SK-N-SH (cell line): ENCODE results near the gene ZNF891. TPM values are rescaled to one million over a fixed set of nuclear protein-coding genes. Genes with fewer than 3 reads are reported as not detected.

Experiments
- CTCF ChIA-PET: fragments of 300-600, 350-600 bp; formaldehyde crosslinking; extraction: SDS; loops from one replicate; lab custom pipeline; 2021; lab: Yijun Ruan, JAX
- POLR2A ChIA-PET: fragments of 350-600 bp; sonication (Branson Sonifier 250); formaldehyde crosslinking; extraction: SDS; loops from one replicate; lab custom pipeline; 2020; ENCODE audit warnings: antibody characterized with exemption, inconsistent platforms; lab: Yijun Ruan, JAX
- DNase-seq: peaks from one replicate; pipeline ENCODE4 v3.0.0; 2012
- H2AFZ ChIP-seq: fragments of 200-600 bp; sonication (generic); 2 replicates; pipeline ENCODE4 v1.8.1; 2016; ENCODE audit warnings: antibody characterized with exemption, mild to moderate bottlenecking, low read depth
- H3F3A ChIP-seq: fragments of 200-600 bp; sonication (generic); replicated peaks from 2 replicates; pipeline ENCODE3; 2016; ENCODE audit warnings: antibody characterized with exemption, mild to moderate bottlenecking; ENCODE audit not compliant: insufficient read depth
- H3K27ac ChIP-seq, 2 experiments: fragments of 200-500 bp in 1 of 2; fragments of 200-600 bp in 1 of 2; sonication (Bioruptor generic) in 1 of 2; sonication (generic), shearing (Covaris generic) in 1 of 2; 2 replicates each; pipeline versions ENCODE4 v1.5.1 to v1.6.1; 2014 to 2016; ENCODE audit warnings: low read depth in 2 of 2, inconsistent platforms in 1 of 2, low read length in 1 of 2, mild to moderate bottlenecking in 1 of 2, mixed read lengths in 1 of 2
- H3K27me3 ChIP-seq: fragments of 200-600 bp; sonication (generic), shearing (Covaris generic); 2 replicates; pipeline ENCODE4 v1.6.1; 2016; ENCODE audit warnings: mixed run types; ENCODE audit not compliant: insufficient read depth
- H3K36me3 ChIP-seq, 2 experiments: fragments of 200-500 bp in 1 of 2; fragments of 200-600 bp in 1 of 2; sonication (Bioruptor generic) in 1 of 2; sonication (generic) in 1 of 2; replicated peaks in 1 of 2; 2 replicates each; pipeline versions ENCODE3 to v1.5.1; 2014 to 2016; ENCODE audit warnings: low read length in 1 of 2, mild to moderate bottlenecking in 1 of 2; ENCODE audit not compliant: insufficient read depth in 2 of 2, control insufficient read depth in 1 of 2
- H3K4me1 ChIP-seq, 2 experiments: fragments of 200-500 bp in 1 of 2; fragments of 200-600 bp in 1 of 2; sonication (Bioruptor generic) in 1 of 2; sonication (generic), shearing (Covaris generic) in 1 of 2; 2 replicates each; pipeline versions ENCODE4 v1.5.1 to v1.6.1; 2014 to 2016; ENCODE audit warnings: low read depth in 1 of 2, low read length in 1 of 2, mixed run types in 1 of 2; ENCODE audit not compliant: insufficient read depth in 2 of 2, control insufficient read depth in 1 of 2
- H3K4me2 ChIP-seq: fragments of 200-600 bp; sonication (generic), shearing (Covaris generic); 2 replicates; pipeline ENCODE4 v1.6.1; 2017; ENCODE audit warnings: mixed run types
- H3K4me3 ChIP-seq, 2 experiments: fragments of 200-500 bp in 1 of 2; fragments of 200-600 bp in 1 of 2; sonication (Bioruptor generic) in 1 of 2; sonication (generic), shearing (Covaris generic) in 1 of 2; 2 replicates each; pipeline versions ENCODE4 v1.5.1 to v1.8.1; 2014 to 2016; ENCODE audit warnings: low read depth in 2 of 2, inconsistent platforms in 1 of 2, low read length in 1 of 2, mild to moderate bottlenecking in 1 of 2, mixed read lengths in 1 of 2, moderate library complexity in 1 of 2
- H3K79me2 ChIP-seq: fragments of 200-600 bp; sonication (generic); 2 replicates; pipeline ENCODE4 v1.8.1; 2017; ENCODE audit warnings: mild to moderate bottlenecking; ENCODE audit not compliant: insufficient read depth
- H3K9ac ChIP-seq: fragments of 200-600 bp; sonication (generic); 2 replicates; pipeline ENCODE4 v1.6.1; 2017; ENCODE audit warnings: mixed run types
- H3K9me2 ChIP-seq: fragments of 200-600 bp; sonication (generic); 2 replicates; pipeline ENCODE4 v1.6.1; 2017; ENCODE audit warnings: mixed run types
- H3K9me3 ChIP-seq: fragments of 200-600 bp; sonication (generic); 2 replicates; pipeline ENCODE4 v1.6.1; 2017; ENCODE audit warnings: mixed run types, mild to moderate bottlenecking, moderate library complexity
- H4K20me1 ChIP-seq: fragments of 200-600 bp; sonication (generic); 2 replicates; pipeline ENCODE4 v1.6.1; 2017; ENCODE audit warnings: mild to moderate bottlenecking, mixed run types; ENCODE audit not compliant: insufficient read depth
- ELF1 ChIP-seq: IDR thresholded peaks from 2 replicates; pipeline ENCODE4 v1.4.0; 2012
- EZH2phosphoT487 ChIP-seq: fragments of 200-600 bp; sonication (generic); IDR thresholded peaks from 2 replicates; pipeline ENCODE4 v1.6.1; 2017; ENCODE audit warnings: low read depth, mixed run types, mild to moderate bottlenecking, antibody characterized with exemption, moderate library complexity, borderline replicate concordance
- FOXJ3 ChIP-seq: sonication (generic); formaldehyde crosslinking; IDR thresholded peaks from 2 replicates; pipeline ENCODE4 v1.5.1; 2020; ENCODE audit warnings: mild to moderate bottlenecking, missing genetic modification reagents
- FOXM1 ChIP-seq: IDR thresholded peaks from 2 replicates; pipeline ENCODE4 v1.4.0; 2012; ENCODE audit warnings: low read depth, mild to moderate bottlenecking
- GABPA ChIP-seq: IDR thresholded peaks from 2 replicates; pipeline ENCODE4 v1.4.0; 2012; ENCODE audit warnings: low read depth, mild to moderate bottlenecking
- GATA2 ChIP-seq: sonication (generic); formaldehyde crosslinking; IDR thresholded peaks from 2 replicates; pipeline ENCODE4 v1.5.0; 2020; ENCODE audit warnings: mild to moderate bottlenecking, missing genetic modification reagents
- MAX ChIP-seq: IDR thresholded peaks from 2 replicates; pipeline ENCODE4 v1.4.0; 2012; ENCODE audit warnings: low read depth
- MEF2A ChIP-seq: IDR thresholded peaks from 2 replicates; pipeline ENCODE4 v1.4.0; 2012; ENCODE audit warnings: low read depth, borderline replicate concordance
- MXI1 ChIP-seq: IDR thresholded peaks from 2 replicates; pipeline ENCODE4 v1.6.1; 2012; ENCODE audit warnings: mild to moderate bottlenecking, low read depth, low read length, improper control_type of control experiment
- NFIC ChIP-seq: IDR thresholded peaks from 2 replicates; pipeline ENCODE4 v1.4.0; 2012; ENCODE audit warnings: borderline replicate concordance
- NRF1 ChIP-seq: IDR thresholded peaks from 2 replicates; pipeline ENCODE4 v1.6.1; 2012; ENCODE audit warnings: low read depth, mild to moderate bottlenecking, low read length
- RFX5 ChIP-seq: IDR thresholded peaks from 2 replicates; pipeline ENCODE4 v1.6.1; 2012; ENCODE audit warnings: mild to moderate bottlenecking, improper control_type of control experiment, low read length
- USF2 ChIP-seq: fragments of 150-350 bp; IDR thresholded peaks from 2 replicates; pipeline ENCODE4 v1.6.1; 2017; ENCODE audit warnings: antibody characterized with exemption, low read length, low read depth, borderline replicate concordance
- YY1 ChIP-seq: IDR thresholded peaks from 2 replicates; pipeline ENCODE4 v1.4.0; 2012; ENCODE audit warnings: low read depth, mild to moderate bottlenecking
- WGBS: methylation state at CpG from one replicate; pipeline ENCODE4 v1.1.6; 2017; ENCODE audit warnings: low lambda C conversion rate; 5-methylcytosine and 5-hydroxymethylcytosine counted together
- polyA plus RNA-seq, 3 experiments: library from polyadenylated mRNA; depleted of rRNA; stranded (reverse); fragments of >200 nt; gene quantifications; 2 replicates each; pipeline ENCODE4 v1.2.3, GENCODE V29; 2012
- TF ChIP-seq, protein P1 (sequence below): IDR thresholded peaks from 2 replicates; pipeline ENCODE4 v1.4.0; 2012; ENCODE audit warnings: low read depth, borderline replicate concordance
- TF ChIP-seq, protein P2 (sequence below): fragments of 150-350 bp; IDR thresholded peaks from 2 replicates; pipeline ENCODE4 v1.6.1; 2016; ENCODE audit warnings: mild to moderate bottlenecking, low read depth, low read length
- TF ChIP-seq, protein P3 (sequence below): IDR thresholded peaks from 2 replicates; pipeline ENCODE4 v1.6.1; 2012; ENCODE audit warnings: mild to moderate bottlenecking, low read depth, low read length, moderate library complexity

Gene ZNF891
- polyA plus RNA-seq, 1 of the 3 experiments (the other 2 are of a cell fraction) = 0.33 TPM

DNA sequence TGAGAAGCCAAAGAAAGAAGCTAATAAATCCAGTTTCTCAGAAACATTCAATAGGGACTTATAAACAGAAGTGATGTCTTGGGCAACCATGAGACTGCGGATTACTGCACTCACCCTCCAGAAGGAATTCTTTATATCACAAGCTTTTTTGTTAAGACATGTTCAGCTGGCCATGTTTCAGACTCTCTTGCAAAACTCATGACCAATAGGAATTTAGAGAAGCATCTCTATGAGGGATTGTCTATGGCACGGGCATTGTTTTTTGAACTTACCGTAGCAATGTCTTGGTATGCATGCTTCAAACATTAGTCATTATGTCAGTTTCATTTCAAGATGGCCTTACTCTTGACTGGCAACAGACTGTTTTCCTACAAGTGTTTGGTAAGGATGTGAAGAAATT lies 35.7 kb upstream of the ZNF891 start:
- Histone ChIP-seq H3K9ac (no peak overlapping the region), H3K9me2 (no peaks in the 10 kb centered on the region), H3K4me3 (no peak overlapping the region), H3K27ac (no peak overlapping the region), H2AFZ (no peak overlapping the region)
- 22% methylated on average over 3 of the region's 3 CpGs for WGBS
- TF ChIP-seq NFIC (no peak), FOXM1 (no peak), EZH2phosphoT487 (no peak), MEF2A (no peak), NRF1 (no peak), USF2 (no peak), RFX5 (no peak), GATA2 (CRISPR knock-in tag) (no peak), YY1 (no peak), MXI1 (no peak), ELF1 (no peak), GABPA (no peak), MAX (no peak), FOXJ3 (CRISPR knock-in tag) (no peak)
- TF ChIP-seq, protein P1, sequence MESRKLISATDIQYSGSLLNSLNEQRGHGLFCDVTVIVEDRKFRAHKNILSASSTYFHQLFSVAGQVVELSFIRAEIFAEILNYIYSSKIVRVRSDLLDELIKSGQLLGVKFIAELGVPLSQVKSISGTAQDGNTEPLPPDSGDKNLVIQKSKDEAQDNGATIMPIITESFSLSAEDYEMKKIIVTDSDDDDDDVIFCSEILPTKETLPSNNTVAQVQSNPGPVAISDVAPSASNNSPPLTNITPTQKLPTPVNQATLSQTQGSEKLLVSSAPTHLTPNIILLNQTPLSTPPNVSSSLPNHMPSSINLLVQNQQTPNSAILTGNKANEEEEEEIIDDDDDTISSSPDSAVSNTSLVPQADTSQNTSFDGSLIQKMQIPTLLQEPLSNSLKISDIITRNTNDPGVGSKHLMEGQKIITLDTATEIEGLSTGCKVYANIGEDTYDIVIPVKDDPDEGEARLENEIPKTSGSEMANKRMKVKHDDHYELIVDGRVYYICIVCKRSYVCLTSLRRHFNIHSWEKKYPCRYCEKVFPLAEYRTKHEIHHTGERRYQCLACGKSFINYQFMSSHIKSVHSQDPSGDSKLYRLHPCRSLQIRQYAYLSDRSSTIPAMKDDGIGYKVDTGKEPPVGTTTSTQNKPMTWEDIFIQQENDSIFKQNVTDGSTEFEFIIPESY = no peak
- TF ChIP-seq, protein P2, sequence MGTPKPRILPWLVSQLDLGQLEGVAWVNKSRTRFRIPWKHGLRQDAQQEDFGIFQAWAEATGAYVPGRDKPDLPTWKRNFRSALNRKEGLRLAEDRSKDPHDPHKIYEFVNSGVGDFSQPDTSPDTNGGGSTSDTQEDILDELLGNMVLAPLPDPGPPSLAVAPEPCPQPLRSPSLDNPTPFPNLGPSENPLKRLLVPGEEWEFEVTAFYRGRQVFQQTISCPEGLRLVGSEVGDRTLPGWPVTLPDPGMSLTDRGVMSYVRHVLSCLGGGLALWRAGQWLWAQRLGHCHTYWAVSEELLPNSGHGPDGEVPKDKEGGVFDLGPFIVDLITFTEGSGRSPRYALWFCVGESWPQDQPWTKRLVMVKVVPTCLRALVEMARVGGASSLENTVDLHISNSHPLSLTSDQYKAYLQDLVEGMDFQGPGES = no peak
- TF ChIP-seq, protein P3, sequence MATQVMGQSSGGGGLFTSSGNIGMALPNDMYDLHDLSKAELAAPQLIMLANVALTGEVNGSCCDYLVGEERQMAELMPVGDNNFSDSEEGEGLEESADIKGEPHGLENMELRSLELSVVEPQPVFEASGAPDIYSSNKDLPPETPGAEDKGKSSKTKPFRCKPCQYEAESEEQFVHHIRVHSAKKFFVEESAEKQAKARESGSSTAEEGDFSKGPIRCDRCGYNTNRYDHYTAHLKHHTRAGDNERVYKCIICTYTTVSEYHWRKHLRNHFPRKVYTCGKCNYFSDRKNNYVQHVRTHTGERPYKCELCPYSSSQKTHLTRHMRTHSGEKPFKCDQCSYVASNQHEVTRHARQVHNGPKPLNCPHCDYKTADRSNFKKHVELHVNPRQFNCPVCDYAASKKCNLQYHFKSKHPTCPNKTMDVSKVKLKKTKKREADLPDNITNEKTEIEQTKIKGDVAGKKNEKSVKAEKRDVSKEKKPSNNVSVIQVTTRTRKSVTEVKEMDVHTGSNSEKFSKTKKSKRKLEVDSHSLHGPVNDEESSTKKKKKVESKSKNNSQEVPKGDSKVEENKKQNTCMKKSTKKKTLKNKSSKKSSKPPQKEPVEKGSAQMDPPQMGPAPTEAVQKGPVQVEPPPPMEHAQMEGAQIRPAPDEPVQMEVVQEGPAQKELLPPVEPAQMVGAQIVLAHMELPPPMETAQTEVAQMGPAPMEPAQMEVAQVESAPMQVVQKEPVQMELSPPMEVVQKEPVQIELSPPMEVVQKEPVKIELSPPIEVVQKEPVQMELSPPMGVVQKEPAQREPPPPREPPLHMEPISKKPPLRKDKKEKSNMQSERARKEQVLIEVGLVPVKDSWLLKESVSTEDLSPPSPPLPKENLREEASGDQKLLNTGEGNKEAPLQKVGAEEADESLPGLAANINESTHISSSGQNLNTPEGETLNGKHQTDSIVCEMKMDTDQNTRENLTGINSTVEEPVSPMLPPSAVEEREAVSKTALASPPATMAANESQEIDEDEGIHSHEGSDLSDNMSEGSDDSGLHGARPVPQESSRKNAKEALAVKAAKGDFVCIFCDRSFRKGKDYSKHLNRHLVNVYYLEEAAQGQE = no peak
- TF ChIP-seq, all 33 proteins: peak for 0
- H4K20me1 ChIP-seq = no peaks in the 10 kb centered on the region
- no peak overlapping the region for H3K4me2 ChIP-seq
- peaks cover 11% of the 10 kb centered on the region; the same call in 1 of the 2 replicates for H3K9me3 ChIP-seq
- DNase-seq = no peak
- H3K4me1 ChIP-seq = no peaks in the 10 kb centered on the region
- no peaks in the 10 kb centered on the region for H3K79me2 ChIP-seq
- POLR2A ChIA-PET = no interaction called here
- no peaks in the 10 kb centered on the region for H3K27me3 ChIP-seq
- no peaks in the 10 kb centered on the region for H3F3A ChIP-seq
- no peaks in the 10 kb centered on the region for H3K36me3 ChIP-seq
- CTCF ChIA-PET = no interaction called here
